Liver (tissue), 3 donors: Measurements from ENCODE around the gene IRAK2.

Source experiments
- GABPA ChIP-seq, 2 donors: IDR thresholded peaks in 1 of 2; conservative IDR thresholded peaks in 1 of 2; 2 replicates each; pipeline ENCODE4 v1.6.1; 2016; ENCODE audit warnings: antibody characterized with exemption in 2 of 2, mild to moderate bottlenecking in 1 of 2, moderate library complexity in 1 of 2
- JUND ChIP-seq, 2 donors: IDR thresholded peaks; 2 replicates each; pipeline ENCODE4 v1.6.1; 2016; ENCODE audit warnings: antibody characterized with exemption in 2 of 2
- NR2F2 ChIP-seq: IDR thresholded peaks from 2 replicates; pipeline ENCODE4 v1.6.1; 2016; ENCODE audit warnings: antibody characterized with exemption
- SP1 ChIP-seq: IDR thresholded peaks from 2 replicates; pipeline ENCODE4 v1.6.1; 2018; ENCODE audit warnings: antibody characterized with exemption, mild to moderate bottlenecking
- YY1 ChIP-seq: IDR thresholded peaks from 2 replicates; pipeline ENCODE4 v1.6.1; 2016; ENCODE audit warnings: antibody characterized with exemption, mild to moderate bottlenecking
- TF ChIP-seq, protein P1 (sequence below): fragments of 150-350 bp; IDR thresholded peaks from 2 replicates; pipeline ENCODE4 v1.5.1; 2017; ENCODE audit warnings: improper control_type of control experiment, low read depth, low read length; ENCODE audit not compliant: missing input control
- TF ChIP-seq, protein P2 (sequence below): IDR thresholded peaks from 2 replicates; pipeline ENCODE4 v1.6.1; 2016; ENCODE audit warnings: antibody characterized with exemption
- TF ChIP-seq, protein P3 (sequence below): IDR thresholded peaks from 2 replicates; pipeline ENCODE4 v1.6.1; 2016; ENCODE audit warnings: antibody characterized with exemption
- donor health status: healthy.
- donor health status: healthy.

DNA sequence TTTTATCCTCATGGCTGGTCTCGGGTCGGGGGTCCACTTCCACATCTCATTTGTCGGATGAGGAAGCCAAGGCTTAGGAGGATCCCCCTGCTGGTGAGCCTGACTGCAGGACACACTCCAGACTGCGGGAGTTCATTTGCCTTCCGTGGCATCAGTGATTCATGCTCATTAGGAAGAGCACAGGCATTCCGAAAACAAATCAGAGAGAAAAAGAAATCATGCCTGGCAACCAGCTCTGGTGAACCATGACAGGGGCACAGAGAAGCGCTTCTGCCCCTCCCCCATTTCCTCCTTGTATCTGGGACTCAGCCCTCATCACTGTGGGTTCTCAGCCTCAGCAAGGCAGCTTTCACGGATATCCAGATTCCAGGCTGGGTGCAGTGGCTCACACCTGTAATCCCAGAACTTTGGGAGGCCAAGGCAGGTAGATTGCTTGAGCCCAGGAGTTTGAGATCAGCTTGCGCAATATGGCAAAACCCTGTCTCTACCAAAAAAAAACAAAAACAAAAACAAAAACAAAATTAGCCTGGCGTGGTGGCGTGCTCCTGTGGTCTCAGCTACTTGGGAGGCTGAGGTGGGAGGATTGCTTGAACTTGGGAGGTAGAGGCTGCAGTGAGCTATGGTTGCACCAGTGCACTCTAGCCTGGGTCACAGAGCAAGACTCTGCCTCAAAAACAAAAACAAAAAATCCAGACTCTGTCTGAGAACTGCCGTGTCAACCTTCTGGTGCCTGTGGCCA is 28.4 kb downstream of the IRAK2 start:
- TF ChIP-seq YY1 (no peak), JUND (IDR thresholded peaks at IDR 0.05) (no peak), GABPA (IDR thresholded peaks at IDR 0.05 in 1 of 2, conservative IDR thresholded peaks at IDR 0.05 in 1 of 2) (no peak), NR2F2 (no peak), SP1 (no peak)
- TF ChIP-seq, protein P1, sequence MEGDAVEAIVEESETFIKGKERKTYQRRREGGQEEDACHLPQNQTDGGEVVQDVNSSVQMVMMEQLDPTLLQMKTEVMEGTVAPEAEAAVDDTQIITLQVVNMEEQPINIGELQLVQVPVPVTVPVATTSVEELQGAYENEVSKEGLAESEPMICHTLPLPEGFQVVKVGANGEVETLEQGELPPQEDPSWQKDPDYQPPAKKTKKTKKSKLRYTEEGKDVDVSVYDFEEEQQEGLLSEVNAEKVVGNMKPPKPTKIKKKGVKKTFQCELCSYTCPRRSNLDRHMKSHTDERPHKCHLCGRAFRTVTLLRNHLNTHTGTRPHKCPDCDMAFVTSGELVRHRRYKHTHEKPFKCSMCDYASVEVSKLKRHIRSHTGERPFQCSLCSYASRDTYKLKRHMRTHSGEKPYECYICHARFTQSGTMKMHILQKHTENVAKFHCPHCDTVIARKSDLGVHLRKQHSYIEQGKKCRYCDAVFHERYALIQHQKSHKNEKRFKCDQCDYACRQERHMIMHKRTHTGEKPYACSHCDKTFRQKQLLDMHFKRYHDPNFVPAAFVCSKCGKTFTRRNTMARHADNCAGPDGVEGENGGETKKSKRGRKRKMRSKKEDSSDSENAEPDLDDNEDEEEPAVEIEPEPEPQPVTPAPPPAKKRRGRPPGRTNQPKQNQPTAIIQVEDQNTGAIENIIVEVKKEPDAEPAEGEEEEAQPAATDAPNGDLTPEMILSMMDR = no peak
- TF ChIP-seq, protein P2, sequence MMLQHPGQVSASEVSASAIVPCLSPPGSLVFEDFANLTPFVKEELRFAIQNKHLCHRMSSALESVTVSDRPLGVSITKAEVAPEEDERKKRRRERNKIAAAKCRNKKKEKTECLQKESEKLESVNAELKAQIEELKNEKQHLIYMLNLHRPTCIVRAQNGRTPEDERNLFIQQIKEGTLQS = no peak
- TF ChIP-seq, protein P3, sequence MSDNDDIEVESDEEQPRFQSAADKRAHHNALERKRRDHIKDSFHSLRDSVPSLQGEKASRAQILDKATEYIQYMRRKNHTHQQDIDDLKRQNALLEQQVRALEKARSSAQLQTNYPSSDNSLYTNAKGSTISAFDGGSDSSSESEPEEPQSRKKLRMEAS = no peak
